ENCODE measurements around the gene SUPV3L1.
"Not testable (repeated sequence)": the region's sequence is repeated elsewhere in the genome, so short reads cannot be mapped to it uniquely, and the experiment has no call there.

The SUPV3L1 gene

DNA sequence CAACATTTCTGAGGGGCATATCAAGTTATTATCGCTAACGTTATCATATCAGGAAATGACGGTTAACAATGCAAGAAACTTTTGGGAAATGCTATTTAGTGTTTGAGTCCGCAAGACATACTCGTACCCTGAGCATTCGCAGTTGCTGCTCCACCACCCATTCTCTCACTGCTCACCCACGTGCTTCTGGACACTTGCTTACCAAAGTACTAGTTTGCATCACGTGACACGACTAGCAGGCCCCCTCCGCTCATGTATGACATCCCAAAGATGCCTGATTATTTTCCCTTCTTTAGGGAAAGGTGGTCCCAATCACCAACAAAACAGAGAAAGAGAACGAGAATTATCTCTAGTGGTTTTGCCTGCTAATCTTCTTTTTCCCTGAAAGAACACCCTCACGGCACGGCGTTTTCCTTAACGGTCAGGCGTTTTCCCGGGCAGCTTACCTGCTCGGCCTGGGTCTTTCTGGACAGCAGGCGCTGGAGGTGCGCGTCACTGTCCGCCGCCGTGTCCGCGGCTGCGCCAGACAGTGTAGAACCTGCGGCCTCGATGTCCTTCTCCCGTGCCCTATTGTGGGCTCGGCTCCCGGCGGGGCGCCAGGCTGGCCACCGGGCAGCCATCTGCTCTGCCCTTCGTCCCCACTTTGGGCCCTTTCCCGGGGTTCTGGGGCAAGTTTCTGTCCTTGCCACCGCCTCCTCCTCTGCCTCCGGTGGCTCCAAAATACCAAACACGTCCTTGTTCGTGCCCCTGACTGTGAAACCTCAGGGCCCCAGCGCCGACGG lies at the start of gene SUPV3L1:
SUPV3L1 (plus strand) TSS at position 492 of the 782 bp plus-strand sequence; CDS start at position 550, 58 bp downstream.
- DNase-seq (ENCODE audit: low spot score) = peak; percentile 99

- no peak for DNase-seq (ENCODE audit: low spot score)
Measured at GRCh38 chr10:69130251-69130650, 49.8 kb upstream of the SUPV3L1 start.

DNA sequence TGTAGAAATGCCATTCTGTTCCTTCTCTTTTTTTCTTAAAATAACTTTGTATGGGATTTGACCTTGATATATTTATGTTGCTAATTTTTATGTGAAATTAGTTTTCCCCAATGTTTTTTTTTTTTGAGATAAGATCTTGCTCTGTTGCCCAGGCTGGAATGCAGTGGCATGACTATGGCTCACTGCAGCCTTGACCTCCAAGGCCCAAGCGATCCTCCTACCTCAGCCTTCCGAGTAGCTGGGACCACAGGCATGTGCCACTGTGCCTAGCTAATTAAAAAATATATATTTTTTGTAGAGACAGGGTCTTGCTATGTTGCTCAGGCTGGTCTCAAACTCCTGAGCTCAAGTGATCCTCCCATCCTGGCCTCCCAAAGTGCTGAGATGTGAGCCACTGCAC lies 40.1 kb upstream of the SUPV3L1 start:
- no peak for DNase-seq (ENCODE audit: low spot score)

DNA sequence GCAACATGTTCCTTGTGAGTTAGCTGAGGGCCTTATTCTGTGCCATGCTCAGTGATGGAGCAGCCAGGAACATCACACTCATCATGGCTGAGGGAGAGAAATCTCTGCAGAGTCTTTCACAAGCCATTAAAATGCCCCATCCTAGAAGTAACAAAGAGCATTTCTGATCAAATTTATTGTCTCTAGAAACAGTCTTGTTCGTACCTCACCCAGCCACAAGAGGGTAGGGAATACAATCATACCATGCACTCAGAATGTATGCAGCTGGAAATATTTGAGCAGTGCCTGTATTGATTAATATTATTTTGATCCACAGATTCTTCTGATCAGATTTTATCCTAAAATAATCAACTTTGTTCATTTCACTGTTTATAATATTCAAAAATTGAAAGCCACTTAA lies 38.7 kb upstream of the SUPV3L1 start:
- no peak for DNase-seq (ENCODE audit: low spot score)

GRCh38 chr10:69142074-69142473 lies 38.0 kb upstream of the SUPV3L1 start:
- DNase-seq (ENCODE audit: low spot score) = not testable (repeated sequence)

- DNase-seq (ENCODE audit: low spot score) = no peak
Measured at GRCh38 chr10:69142983-69143382, 37.1 kb upstream of the SUPV3L1 start.

- no peak for DNase-seq (ENCODE audit: low spot score)
Measured at GRCh38 chr10:69145329-69145728, 34.7 kb upstream of the SUPV3L1 start.

GRCh38 chr10:69145864-69146263 lies 34.2 kb upstream of the SUPV3L1 start:
- no peak for DNase-seq (ENCODE audit: low spot score)

DNA sequence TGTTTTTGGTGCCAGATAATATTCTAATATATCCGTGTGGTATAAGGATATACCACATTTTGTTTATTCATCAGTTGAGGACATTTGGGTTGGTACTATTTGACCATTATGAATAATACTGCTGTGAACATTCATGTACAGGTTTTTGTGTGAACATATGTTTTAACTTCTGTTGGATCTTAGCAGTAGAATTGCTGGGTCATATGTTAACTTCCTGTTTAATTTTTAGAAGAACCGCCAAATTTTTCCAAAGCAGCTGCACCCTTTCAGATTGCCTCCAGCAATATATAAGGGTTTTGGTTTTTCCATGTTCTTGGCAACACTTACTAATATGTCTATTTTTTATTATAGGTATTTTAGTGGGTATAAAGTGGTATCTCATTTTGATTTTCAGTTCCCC lies 33.3 kb upstream of the SUPV3L1 start:
- DNase-seq (ENCODE audit: low spot score) = no peak

DNA sequence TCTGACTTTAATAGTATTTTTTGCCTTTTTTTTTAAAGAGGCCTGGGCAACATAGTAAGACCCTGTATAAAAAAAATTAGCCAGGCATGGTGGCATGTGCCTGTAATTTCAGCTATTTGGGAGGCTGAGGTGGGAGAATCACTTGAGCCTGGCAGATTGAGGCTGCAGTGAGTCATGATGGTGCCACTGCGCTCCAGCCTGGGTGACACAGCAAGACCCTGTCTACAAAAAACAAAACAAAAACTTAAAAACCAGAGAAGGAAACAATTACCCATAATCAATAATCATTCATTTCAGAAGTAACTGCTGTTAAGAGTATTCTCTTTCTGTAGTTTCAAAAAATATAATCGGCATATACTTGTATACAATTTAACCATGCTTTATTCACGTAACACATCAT lies 28.1 kb upstream of the SUPV3L1 start:
- DNase-seq (ENCODE audit: low spot score) = no peak

DNA sequence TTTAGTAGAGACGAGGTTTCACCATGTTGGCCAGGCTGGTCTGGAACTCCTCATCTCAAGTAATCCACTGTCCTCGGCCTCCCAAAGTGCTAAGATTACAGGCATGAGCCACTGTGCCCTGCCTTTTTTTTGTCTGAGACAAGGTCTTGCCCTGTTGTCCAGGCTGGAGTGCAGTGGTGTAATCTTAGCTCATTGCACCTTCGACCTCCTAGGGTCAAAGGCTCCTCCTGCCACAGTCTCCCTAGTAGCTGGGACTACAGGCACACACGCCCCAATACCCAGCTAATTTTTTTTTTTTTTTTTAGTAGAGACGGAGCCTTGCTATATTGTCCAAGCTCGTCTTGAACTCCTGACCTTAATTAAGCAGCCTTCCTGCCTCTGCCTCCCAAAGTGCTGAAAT lies 26.8 kb upstream of the SUPV3L1 start:
- no peak for DNase-seq (ENCODE audit: low spot score)

- no peak for DNase-seq (ENCODE audit: low spot score)
Measured at GRCh38 chr10:69160809-69161241, 19.2 kb upstream of the SUPV3L1 start.

DNA sequence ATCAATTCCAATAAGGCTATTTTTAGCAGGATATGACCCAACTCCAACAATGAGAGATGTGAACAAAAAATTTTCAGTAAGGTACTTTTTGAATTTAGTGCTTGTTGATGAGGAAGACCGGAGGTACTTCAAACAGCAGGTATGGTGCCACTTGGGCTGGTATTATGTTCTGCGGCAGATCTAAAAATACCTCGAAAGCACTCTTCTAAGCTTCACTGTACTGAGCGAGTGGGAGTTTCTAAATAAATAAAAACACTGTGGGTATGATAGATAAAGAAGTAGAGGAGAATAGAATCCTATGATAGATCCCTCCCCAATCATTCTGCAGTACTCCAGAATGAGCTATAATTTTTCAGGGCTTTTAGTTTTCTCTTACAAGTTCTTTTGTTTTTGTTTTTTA lies 11.5 kb upstream of the SUPV3L1 start:
- DNase-seq (ENCODE audit: low spot score) = no peak

DNA sequence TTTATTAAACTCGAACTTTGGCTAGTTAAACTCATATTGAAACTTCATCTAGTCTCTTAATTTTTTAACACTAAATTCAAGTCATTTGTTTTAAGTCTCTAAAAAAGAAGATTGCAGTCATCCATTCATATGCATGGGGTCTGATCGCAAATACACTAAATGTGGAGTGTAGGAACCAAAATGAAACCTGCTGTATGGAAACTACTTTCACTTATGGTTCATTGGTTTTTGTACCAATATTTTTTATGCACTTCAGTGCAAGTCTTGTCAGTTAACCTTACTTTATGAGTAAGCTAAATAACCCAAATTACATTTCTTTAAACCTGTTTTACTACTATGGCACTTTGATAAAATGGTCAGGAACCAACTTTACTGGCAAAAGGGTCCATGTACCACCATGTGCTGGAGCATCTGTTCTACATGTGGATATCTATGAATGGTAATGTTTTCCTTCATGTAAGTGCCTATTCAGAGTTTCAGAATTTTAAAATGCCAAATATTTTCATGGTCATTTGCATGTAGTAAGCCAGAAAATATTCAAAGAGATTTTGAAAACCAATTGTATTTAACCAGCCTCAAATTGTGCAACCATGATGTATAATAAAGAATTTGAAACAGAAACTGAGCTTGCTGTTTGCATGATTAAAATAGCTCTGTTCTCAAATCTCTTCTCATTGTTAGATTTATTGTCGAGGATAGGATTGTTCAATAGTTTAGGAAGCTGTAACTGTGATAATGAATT lies 7.6 kb upstream of the SUPV3L1 start:
- DNase-seq (ENCODE audit: low spot score) = no peak

DNA sequence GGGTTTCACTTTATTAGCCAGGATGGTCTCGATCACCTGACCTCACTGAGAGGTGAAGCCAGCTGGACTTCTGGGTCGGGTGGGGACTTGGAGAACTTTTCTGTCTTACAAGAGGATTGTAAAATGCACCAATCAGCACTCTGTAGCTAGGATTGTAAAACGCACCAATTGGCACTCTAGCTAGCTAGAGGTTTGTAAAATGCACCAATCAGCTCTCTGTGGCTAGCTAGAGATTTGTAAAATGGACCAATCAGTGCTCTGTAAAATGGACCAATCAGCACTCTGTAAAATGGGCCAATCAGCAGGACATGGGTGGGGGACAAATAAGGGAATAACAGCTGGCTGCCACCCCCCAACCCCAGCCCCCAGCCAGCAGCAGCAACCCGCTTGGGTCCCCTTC lies 4.7 kb upstream of the SUPV3L1 start:
- DNase-seq (ENCODE audit: low spot score) = not testable (repeated sequence)

- no peak for DNase-seq (ENCODE audit: low spot score)
Measured at GRCh38 chr10:69176823-69177222, 3.2 kb upstream of the SUPV3L1 start.

DNA sequence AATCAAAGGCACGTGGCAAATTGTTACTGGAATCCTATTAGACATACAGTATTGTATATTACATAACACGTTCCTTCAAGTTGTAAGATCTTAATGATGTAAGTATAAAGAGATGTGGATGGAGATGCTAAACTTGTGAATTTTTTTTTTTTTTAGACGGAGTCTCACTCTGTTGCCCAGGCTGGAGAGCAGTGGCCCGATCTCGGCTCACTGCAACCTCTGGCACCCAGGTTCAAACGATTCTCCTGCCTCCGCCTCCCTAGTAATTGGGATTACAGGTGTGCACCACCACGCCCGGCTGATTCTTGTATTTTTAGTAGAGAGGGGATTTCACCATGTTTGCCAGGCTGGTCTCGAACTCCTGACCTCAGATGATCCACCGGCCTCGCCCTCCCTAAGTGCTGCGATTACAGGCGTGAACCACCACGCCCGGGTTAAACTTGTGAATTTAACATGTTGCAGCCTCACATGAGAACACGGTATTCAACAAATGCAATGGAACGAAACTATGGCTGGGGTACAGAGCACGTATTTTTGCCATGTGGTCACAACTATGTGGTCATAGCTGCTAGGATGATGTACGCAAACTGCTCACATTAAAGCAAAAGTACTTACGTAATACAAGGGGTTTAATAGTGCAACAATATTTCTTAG lies 818 bp upstream of the SUPV3L1 start:
- no peak for DNase-seq (ENCODE audit: low spot score)

DNA sequence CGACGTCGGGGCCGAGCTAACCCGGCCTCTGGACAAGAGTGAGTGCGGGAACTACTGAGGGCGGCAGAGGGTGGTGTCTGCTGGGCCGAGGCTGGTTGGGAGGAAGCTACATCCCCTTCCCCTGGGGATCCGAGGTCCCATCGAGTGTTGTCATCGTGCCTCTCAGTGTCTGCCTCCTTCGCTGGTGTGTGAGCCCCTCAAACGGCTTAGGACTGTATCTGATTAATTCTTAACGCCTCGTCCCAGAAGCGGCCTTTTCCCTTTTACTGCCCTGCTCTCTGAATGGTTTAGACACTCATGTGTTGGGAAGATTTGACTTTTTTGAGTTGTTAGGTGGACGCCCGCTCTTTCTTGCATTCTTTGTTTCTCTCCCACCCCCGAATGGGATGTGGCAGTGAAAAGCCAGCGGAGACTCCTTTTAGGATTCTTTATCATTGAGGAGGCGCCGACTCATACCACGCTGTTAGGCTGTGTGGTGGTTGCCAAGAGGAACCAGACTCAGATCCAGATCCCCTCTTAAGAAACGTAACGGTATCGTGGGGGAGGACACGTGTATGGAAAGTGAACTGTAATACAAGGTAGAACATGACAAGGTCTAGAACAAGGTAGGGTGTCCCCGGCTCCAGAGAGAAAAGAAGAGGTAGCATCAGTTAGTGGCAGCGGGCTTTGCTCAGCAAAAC lies 631 bp downstream of the SUPV3L1 start:
- DNase-seq (ENCODE audit: low spot score) = no peak

DNA sequence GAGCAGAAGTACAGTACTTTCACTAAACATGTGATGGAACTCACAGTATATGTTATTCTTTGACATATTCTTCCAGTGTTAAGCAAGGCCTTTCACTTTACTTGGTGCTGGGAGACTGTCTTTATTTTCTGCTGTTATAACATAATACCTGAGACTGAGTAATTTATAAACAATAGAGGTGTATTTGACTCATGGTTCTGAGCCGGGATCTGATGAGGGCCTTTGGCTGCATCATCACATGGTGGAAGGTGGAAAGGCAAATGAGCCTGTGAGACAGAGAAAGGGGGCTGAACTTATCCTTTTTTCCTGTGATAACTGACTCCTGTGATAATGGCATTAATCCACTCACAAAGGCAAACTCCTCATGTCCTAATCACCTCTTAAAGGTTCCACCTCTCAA lies 1.4 kb downstream of the SUPV3L1 start:
- no peak for DNase-seq (ENCODE audit: low spot score)

DNA sequence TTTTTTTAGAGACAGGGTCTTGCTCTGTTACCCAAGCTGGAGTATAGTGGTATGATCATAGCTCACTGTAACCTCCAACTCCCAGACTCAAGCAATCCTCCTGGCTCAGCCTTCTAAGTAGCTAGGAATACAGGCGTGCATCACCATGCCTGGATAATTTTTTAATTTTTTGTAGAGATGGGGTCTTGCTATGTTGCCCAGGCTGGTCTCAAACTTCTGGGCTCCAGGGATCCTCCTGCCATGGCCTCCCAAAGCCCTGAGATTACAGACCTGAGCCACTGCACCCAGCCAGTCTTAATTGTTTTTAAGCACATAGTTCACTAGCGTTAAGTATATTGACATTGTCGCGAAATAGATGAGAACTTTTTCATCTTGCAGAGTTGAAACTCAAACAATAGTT lies 2.0 kb downstream of the SUPV3L1 start:
- no peak for DNase-seq (ENCODE audit: low spot score)

GRCh38 chr10:69186524-69186923 lies 6.5 kb downstream of the SUPV3L1 start:
- no peak for DNase-seq (ENCODE audit: low spot score)

DNA sequence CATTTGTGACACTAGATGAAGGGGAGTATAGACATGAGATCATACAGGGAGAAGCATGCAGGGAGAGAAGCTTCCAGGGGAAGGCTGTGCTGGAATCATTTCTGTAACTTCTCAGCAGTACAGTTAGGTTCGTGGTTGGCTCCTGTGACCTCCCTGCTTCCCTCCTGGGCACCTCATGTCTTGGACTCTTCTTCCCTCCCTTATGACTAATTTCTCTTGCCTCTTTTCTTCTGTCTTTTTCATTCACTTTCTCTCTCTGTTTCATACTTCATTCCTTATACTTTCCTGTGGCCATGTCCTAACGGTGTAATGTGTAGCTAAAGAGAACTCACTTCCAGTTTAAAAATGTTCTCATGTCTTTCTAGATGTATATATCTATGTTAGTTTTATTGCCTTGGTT lies 21.0 kb downstream of the SUPV3L1 start:
- DNase-seq (ENCODE audit: low spot score) = no peak

All from cerebellar cortex (tissue), 1 donor.